ENCODE measurements around the gene APOA4. TPM values are rescaled to one million over a fixed set of nuclear protein-coding genes. Genes with fewer than 3 reads are reported as not detected.

Gene APOA4
- total and polyA plus RNA-seq, 2 of the 13 experiments (the other 11 are each of a cell fraction or from before 2014, with no cell fraction given), result 3.8 to 7.2 TPM

DNA sequence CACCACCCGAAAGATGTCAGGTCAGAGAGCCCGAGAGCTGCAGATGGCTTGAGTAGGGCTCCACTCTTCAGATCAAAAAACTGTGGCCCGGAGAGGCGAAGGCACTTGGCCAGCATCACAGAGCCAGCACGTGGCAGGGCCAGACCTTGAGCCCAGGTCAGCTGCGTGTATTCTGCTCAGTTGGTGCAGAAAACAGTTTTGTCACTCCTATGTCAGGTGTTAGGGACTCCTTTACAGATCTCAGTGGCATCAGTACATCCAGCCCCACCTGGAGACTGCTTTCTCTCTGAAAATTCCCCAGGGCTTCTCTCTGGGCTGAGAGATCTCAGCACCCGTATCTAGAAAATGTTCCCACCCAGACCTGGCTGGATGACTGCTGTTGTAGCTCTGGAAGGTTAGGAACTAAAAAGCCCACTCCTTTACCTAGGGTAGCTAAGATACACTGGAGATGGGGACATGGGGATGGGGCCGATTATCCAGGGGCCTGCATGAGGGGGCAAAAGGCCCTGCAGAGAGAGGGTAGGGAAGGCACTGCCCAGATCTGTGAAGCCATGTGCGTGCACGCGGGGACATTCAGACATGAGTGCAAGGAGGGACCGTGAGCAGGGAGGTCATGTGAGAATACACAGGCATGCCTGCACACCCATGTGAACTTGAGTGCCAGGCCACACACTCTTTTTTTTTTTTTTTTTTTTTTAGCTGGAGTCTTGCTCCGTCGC lies 10.9 kb upstream of the APOA4 start (continued):
- TF ChIP-seq, protein P1, sequence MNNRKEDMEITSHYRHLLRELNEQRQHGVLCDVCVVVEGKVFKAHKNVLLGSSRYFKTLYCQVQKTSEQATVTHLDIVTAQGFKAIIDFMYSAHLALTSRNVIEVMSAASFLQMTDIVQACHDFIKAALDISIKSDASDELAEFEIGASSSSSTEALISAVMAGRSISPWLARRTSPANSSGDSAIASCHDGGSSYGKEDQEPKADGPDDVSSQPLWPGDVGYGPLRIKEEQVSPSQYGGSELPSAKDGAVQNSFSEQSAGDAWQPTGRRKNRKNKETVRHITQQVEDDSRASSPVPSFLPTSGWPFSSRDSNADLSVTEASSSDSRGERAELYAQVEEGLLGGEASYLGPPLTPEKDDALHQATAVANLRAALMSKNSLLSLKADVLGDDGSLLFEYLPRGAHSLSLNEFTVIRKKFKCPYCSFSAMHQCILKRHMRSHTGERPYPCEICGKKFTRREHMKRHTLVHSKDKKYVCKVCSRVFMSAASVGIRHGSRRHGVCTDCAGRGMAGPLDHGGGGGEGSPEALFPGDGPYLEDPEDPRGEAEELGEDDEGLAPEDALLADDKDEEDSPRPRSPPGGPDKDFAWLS (CRISPR knock-in tag; IDR thresholded peaks at IDR 0.05; ENCODE audit: borderline replicate concordance), result no peak
- TF ChIP-seq CAMTA2 (CRISPR knock-in tag; IDR thresholded peaks at IDR 0.05; ENCODE audit: borderline replicate concordance) (0 out of 2 replicates have a peak, but pooled peaks have one; percentile 23), ZNF446 (CRISPR knock-in tag; IDR thresholded peaks at IDR 0.05) (no peak), BHLHE40 (IDR thresholded peaks at IDR 0.05; ENCODE audit: low read length) (peak; percentile 86), ZNF207 (IDR thresholded peaks at IDR 0.05; ENCODE audit: borderline replicate concordance) (no peak)
- TF ChIP-seq, protein P2, sequence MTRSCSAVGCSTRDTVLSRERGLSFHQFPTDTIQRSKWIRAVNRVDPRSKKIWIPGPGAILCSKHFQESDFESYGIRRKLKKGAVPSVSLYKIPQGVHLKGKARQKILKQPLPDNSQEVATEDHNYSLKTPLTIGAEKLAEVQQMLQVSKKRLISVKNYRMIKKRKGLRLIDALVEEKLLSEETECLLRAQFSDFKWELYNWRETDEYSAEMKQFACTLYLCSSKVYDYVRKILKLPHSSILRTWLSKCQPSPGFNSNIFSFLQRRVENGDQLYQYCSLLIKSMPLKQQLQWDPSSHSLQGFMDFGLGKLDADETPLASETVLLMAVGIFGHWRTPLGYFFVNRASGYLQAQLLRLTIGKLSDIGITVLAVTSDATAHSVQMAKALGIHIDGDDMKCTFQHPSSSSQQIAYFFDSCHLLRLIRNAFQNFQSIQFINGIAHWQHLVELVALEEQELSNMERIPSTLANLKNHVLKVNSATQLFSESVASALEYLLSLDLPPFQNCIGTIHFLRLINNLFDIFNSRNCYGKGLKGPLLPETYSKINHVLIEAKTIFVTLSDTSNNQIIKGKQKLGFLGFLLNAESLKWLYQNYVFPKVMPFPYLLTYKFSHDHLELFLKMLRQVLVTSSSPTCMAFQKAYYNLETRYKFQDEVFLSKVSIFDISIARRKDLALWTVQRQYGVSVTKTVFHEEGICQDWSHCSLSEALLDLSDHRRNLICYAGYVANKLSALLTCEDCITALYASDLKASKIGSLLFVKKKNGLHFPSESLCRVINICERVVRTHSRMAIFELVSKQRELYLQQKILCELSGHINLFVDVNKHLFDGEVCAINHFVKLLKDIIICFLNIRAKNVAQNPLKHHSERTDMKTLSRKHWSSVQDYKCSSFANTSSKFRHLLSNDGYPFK (CRISPR knock-in tag; IDR thresholded peaks at IDR 0.05; ENCODE audit: borderline replicate concordance), result peak; percentile 50; the same call in 1 of the 2 replicates

DNA sequence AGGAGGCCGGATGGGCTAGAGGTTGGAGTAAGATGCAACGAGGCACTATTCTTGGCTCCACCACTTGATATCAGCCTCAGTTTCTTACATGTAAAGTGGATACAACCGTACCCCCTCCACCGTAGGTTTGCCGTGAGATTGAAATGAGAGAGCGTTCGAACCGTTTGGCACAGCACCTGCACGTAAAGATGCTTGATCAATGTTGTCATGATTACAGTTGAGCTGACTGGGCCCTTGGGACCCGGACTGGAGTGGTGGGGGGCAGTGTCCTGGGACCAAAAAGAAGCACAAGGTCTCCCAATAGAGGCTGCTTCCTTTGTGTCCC lies 10.3 kb upstream of the APOA4 start:
- BruUV-seq (replicated peaks), result no TSS peak
- FAIRE-seq, result peak; percentile 4
- intact Hi-C loops (cut with micrococcal nuclease; ENCODE audit: unreplicated experiment), result no loop called here
- TF ChIP-seq SMYD3 (CRISPR knock-in tag; IDR thresholded peaks at IDR 0.05) (no peak), KLF9 (CRISPR knock-in tag; IDR thresholded peaks at IDR 0.05; ENCODE audit: low read depth) (no peak), KDM6A (CRISPR knock-in tag; IDR thresholded peaks at IDR 0.05; ENCODE audit: low read depth) (no peak), TOE1 (CRISPR knock-in tag; IDR thresholded peaks at IDR 0.05) (no peak), GPN1 (CRISPR knock-in tag; IDR thresholded peaks at IDR 0.05; ENCODE audit: borderline replicate concordance) (no peak), YEATS4 (CRISPR knock-in tag; IDR thresholded peaks at IDR 0.05; ENCODE audit: borderline replicate concordance) (no peak), SALL2 (CRISPR knock-in tag; IDR thresholded peaks at IDR 0.05) (no peak), KDM3A (CRISPR knock-in tag; IDR thresholded peaks at IDR 0.05; ENCODE audit: low read depth) (peak; percentile 8; the same call in 1 of the 2 replicates), ZNF263 (CRISPR knock-in tag; IDR thresholded peaks at IDR 0.05) (no peak), ZNF124 (CRISPR knock-in tag; IDR thresholded peaks at IDR 0.05) (0 out of 2 replicates have a peak, but pooled peaks have one; percentile 1)
- TF ChIP-seq, protein P3, sequence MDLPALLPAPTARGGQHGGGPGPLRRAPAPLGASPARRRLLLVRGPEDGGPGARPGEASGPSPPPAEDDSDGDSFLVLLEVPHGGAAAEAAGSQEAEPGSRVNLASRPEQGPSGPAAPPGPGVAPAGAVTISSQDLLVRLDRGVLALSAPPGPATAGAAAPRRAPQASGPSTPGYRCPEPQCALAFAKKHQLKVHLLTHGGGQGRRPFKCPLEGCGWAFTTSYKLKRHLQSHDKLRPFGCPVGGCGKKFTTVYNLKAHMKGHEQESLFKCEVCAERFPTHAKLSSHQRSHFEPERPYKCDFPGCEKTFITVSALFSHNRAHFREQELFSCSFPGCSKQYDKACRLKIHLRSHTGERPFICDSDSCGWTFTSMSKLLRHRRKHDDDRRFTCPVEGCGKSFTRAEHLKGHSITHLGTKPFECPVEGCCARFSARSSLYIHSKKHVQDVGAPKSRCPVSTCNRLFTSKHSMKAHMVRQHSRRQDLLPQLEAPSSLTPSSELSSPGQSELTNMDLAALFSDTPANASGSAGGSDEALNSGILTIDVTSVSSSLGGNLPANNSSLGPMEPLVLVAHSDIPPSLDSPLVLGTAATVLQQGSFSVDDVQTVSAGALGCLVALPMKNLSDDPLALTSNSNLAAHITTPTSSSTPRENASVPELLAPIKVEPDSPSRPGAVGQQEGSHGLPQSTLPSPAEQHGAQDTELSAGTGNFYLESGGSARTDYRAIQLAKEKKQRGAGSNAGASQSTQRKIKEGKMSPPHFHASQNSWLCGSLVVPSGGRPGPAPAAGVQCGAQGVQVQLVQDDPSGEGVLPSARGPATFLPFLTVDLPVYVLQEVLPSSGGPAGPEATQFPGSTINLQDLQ (CRISPR knock-in tag; IDR thresholded peaks at IDR 0.05), result no peak

More for the DNA sequence above, 10.3 kb upstream of the APOA4 start:
- H3K4me1 ChIP-seq (ENCODE audit: insufficient read depth, low read length), result peaks cover 85% of the 10 kb centered on the region
- no peaks in the 10 kb centered on the region for H3K27me3 ChIP-seq (ENCODE audit: control insufficient read depth in 1 of 2, insufficient read depth in 2 of 2, low read length in 2 of 2)
- no peak for DNase-seq (ENCODE audit: low spot score)
- peak overlapping the region; percentile 99 for H3K27ac ChIP-seq (ENCODE audit: extremely low read length, insufficient read depth, low read length)
- in situ Hi-C loops (cut with HindIII; ENCODE audit: extremely low pct_ligation_motif_present, low pct_unique_long_range_greater_than_20kb), result no loop called here
- CTCF ChIA-PET (ENCODE audit: low intra/inter-chr PET ratio, low total read pairs), result no interaction called here
- H3K4me2 ChIP-seq (ENCODE audit: low read depth, low read length), result peak overlapping the region; percentile 79
- peak overlapping the region; percentile 24; the same call in 1 of the 2 replicates for H3K9ac ChIP-seq (ENCODE audit: insufficient read depth, low read depth, low read length)
- ATAC-seq, result no peak
- H4K20me1 ChIP-seq (ENCODE audit: insufficient read depth, low read length), result peaks cover 9% of the 10 kb centered on the region; the same call in 1 of the 2 replicates
- H2AFZ ChIP-seq (ENCODE audit: low read length), result no peak overlapping the region
- no peaks in the 10 kb centered on the region; a peak in 2 of 5 replicates for H3K36me3 ChIP-seq (replicated peaks in 1 of 2; ENCODE audit: control insufficient read depth in 1 of 2, insufficient read depth in 2 of 2, low read length in 2 of 2)
- peaks cover 52% of the 10 kb centered on the region for H3K79me2 ChIP-seq (ENCODE audit: insufficient read depth, low read length)
- 74% methylated on average over 10 of the region's 10 CpGs for WGBS (ENCODE audit: low lambda C conversion rate)
- H3K9me3 ChIP-seq (ENCODE audit: low read length), result no peaks in the 10 kb centered on the region
- POLR2A ChIA-PET, result interaction anchor here (1.0 to 18.4 kb wide), 12 partner anchors 7 to 312 kb away, joined by 3 to 1365 read pairs (median 34); partner anchors contain the start of genes APOA4, APOA5, APOC3 and BUD13
- no peak overlapping the region for H3K4me3 ChIP-seq (replicated peaks in 1 of 3; ENCODE audit: insufficient read depth in 1 of 3, low read depth in 2 of 3, low read length in 3 of 3)

All from HepG2 (cell line).